K562 (cell line): ENCODE data around the gene DHRS13. TPM values are rescaled to one million over a fixed set of nuclear protein-coding genes. Genes with fewer than 3 reads are reported as not detected.

Experiments used
- ATAC-seq: fragments of 200-7000 bp; cut with Tn5 transposase; 3 replicates; pipeline ENCODE4 v1.9.1; 2020; ENCODE audit warnings: moderate library complexity
- BruUV-seq: library from RNA; stranded (reverse); fragments of 400-500 nt; replicated peaks from 2 replicates; lab custom pipeline; 2021; lab: Mats Ljungman, UMichigan
- CTCF ChIA-PET: fragments of 300-600 bp; formaldehyde crosslinking; extraction: SDS; loops from one replicate; lab custom pipeline; 2021; ENCODE audit warnings: low intra/inter-chr PET ratio; lab: Yijun Ruan, JAX
- POLR2A ChIA-PET: fragments of 300-600, 350-650 bp; sonication (Branson Sonifier 250); formaldehyde crosslinking; extraction: SDS; loops from one replicate; lab custom pipeline; 2021; ENCODE audit warnings: antibody characterized with exemption, inconsistent platforms; lab: Yijun Ruan, JAX
- DNase-seq, 4 experiments: peaks; one replicate each; pipeline versions ENCODE4 v3.0.0 to v3.0.0-alpha.2; 2011 to 2018; ENCODE audit warnings: low spot score in 3 of 4, mixed read lengths in 3 of 4; ENCODE audit errors: extremely low read depth in 1 of 4
- FAIRE-seq: peaks from 2 replicates; lab custom pipeline; 2011; peaks lifted over from hg19 to GRCh38; lab: Jason Lieb, UNC
- H2AFZ ChIP-seq: 2 replicates; pipeline ENCODE4 v1.6.0; 2011; ENCODE audit warnings: low read depth, low read length, control low read depth, inconsistent platforms
- H3K27ac ChIP-seq: fragments of 200-600 bp; 3 replicates; pipeline ENCODE4 v1.8.0; 2011; ENCODE audit warnings: low read depth, mild to moderate bottlenecking, control low read depth, inconsistent platforms, low read length, moderate library complexity, mixed read lengths; ENCODE audit errors: extremely low read depth
- H3K27me3 ChIP-seq, 2 experiments: fragments of 300-600 bp in 1 of 2; 2 replicates in 1 of 2; 3 replicates in 1 of 2; pipeline versions ENCODE4 v1.6.0 to v1.8.0; 2011; ENCODE audit warnings: inconsistent platforms in 2 of 2, low read length in 2 of 2, mild to moderate bottlenecking in 1 of 2, mixed read lengths in 1 of 2, moderate library complexity in 1 of 2; ENCODE audit not compliant: control insufficient read depth in 2 of 2, insufficient read depth in 2 of 2
- H3K36me3 ChIP-seq: fragments of 300-600 bp; 3 replicates; pipeline ENCODE4 v1.8.0; 2011; ENCODE audit warnings: mild to moderate bottlenecking, low read length, inconsistent platforms; ENCODE audit not compliant: control insufficient read depth, insufficient read depth
- H3K4me1 ChIP-seq, 2 experiments: fragments of 200-600 bp in 1 of 2; replicated peaks in 1 of 2; 2 replicates in 1 of 2; 3 replicates in 1 of 2; pipeline versions ENCODE4 v1.5.1 to v1.8.0; 2011; ENCODE audit warnings: inconsistent platforms in 2 of 2, low read length in 2 of 2, mild to moderate bottlenecking in 1 of 2, mixed read lengths in 1 of 2, moderate library complexity in 1 of 2; ENCODE audit not compliant: control insufficient read depth in 2 of 2, insufficient read depth in 2 of 2
- H3K4me2 ChIP-seq: 2 replicates; pipeline ENCODE4 v1.6.1; 2011; ENCODE audit warnings: low read length, control low read depth, inconsistent platforms, mixed read lengths; ENCODE audit not compliant: insufficient read depth
- H3K4me3 ChIP-seq: fragments of 200-600 bp; sonication (generic), shearing (Covaris generic); 2 replicates; pipeline ENCODE4 v1.5.1; 2016; ENCODE audit warnings: control low read depth, inconsistent platforms
- H3K79me2 ChIP-seq: fragments of 200-600 bp; 3 replicates; pipeline ENCODE4 v1.8.0; 2011; ENCODE audit warnings: low read length, inconsistent platforms; ENCODE audit not compliant: control insufficient read depth, insufficient read depth
- H3K9ac ChIP-seq, 2 experiments: 2 replicates each; pipeline versions ENCODE4 v1.6.0 to v1.6.1; 2011; ENCODE audit warnings: low read depth in 2 of 2, low read length in 2 of 2, control low read depth in 1 of 2, inconsistent platforms in 1 of 2, mild to moderate bottlenecking in 1 of 2, mixed read lengths in 1 of 2; ENCODE audit not compliant: insufficient read depth in 1 of 2
- H3K9me1 ChIP-seq: one replicate; pipeline ENCODE4 v1.6.0; 2011; ENCODE audit warnings: inconsistent platforms, mild to moderate bottlenecking, low read length, moderate library complexity; ENCODE audit not compliant: control insufficient read depth, insufficient read depth
- H3K9me3 ChIP-seq: replicated peaks from 2 replicates; pipeline ENCODE4 v1.5.1; 2011; ENCODE audit warnings: low read depth, low read length, inconsistent platforms; ENCODE audit not compliant: control insufficient read depth, insufficient read depth
- H4K20me1 ChIP-seq: replicated peaks from 2 replicates; pipeline ENCODE4 v1.6.1; 2011; ENCODE audit warnings: low read length, inconsistent platforms, mixed read lengths; ENCODE audit not compliant: control insufficient read depth, insufficient read depth
- BCL6 ChIP-seq: fragments of 250-450 bp; sonication (Bioruptor Pico); IDR thresholded peaks from 2 replicates; pipeline ENCODE4 v1.4.0; 2020
- BHLHE40 ChIP-seq: IDR thresholded peaks from 2 replicates; pipeline ENCODE4 v1.6.1; 2011; ENCODE audit warnings: low read length, improper control_type of control experiment
- BRCA1 ChIP-seq, 2 experiments: fragments of 450-650 bp in 1 of 2; sonication (generic) in 1 of 2; formaldehyde crosslinking in 1 of 2; IDR thresholded peaks; 2 replicates each; pipeline versions ENCODE4 v1.5.0 to v1.6.1; 2017 to 2020; ENCODE audit warnings: mild to moderate bottlenecking in 1 of 2, missing genetic modification reagents in 1 of 2
- CCNT2 ChIP-seq: IDR thresholded peaks from 2 replicates; pipeline ENCODE4 v1.6.1; 2011; ENCODE audit warnings: borderline replicate concordance, low read depth, mild to moderate bottlenecking, moderate library complexity, mixed read lengths, low read length; ENCODE audit not compliant: insufficient read length; ENCODE audit errors: extremely low read depth
- CREM ChIP-seq: IDR thresholded peaks from 2 replicates; pipeline ENCODE4 v1.6.1; 2014; ENCODE audit warnings: antibody characterized with exemption, low read depth
- DPF2 ChIP-seq: fragments of 450-650 bp; IDR thresholded peaks from 2 replicates; pipeline ENCODE4 v1.6.1; 2016
- FOXK2 ChIP-seq, 2 experiments: fragments of 450-650 bp; IDR thresholded peaks in 1 of 2; conservative IDR thresholded peaks in 1 of 2; 2 replicates each; pipeline ENCODE4 v1.6.1; 2016; ENCODE audit warnings: low read depth in 2 of 2, mild to moderate bottlenecking in 1 of 2
- HEY1 ChIP-seq: fragments of 250-450 bp; sonication (Bioruptor Pico); IDR thresholded peaks from 2 replicates; pipeline ENCODE4 v1.5.0; 2020; ENCODE audit warnings: mild to moderate bottlenecking, moderate library complexity, borderline replicate concordance
- NFRKB ChIP-seq: fragments of 450-650 bp; IDR thresholded peaks from 2 replicates; pipeline ENCODE4 v1.6.1; 2016; ENCODE audit warnings: low read depth
- NR2C2 ChIP-seq, 2 experiments: fragments of 200-800 bp in 1 of 2; sonication (Bioruptor generic) in 1 of 2; sonication (generic) in 1 of 2; formaldehyde crosslinking in 1 of 2; IDR thresholded peaks; 2 replicates each; pipeline versions ENCODE4 v1.6.1 to v1.8.0; 2016 to 2022; ENCODE audit warnings: mild to moderate bottlenecking in 1 of 2, missing compliant biosample characterization in 1 of 2, missing genetic modification characterization in 1 of 2, missing genetic modification reagents in 1 of 2
- PHF8 ChIP-seq: fragments of 200-600 bp; sonication (generic); IDR thresholded peaks from 2 replicates; pipeline ENCODE4 v1.6.1; 2012; ENCODE audit warnings: mixed run types, mild to moderate bottlenecking, inconsistent platforms, low read length, moderate library complexity, borderline replicate concordance
- RBBP5 ChIP-seq: fragments of 200-600 bp; sonication (generic); IDR thresholded peaks from 2 replicates; pipeline ENCODE4 v1.6.1; 2012; ENCODE audit warnings: borderline replicate concordance, mild to moderate bottlenecking, low read length, control low read depth, inconsistent platforms; ENCODE audit not compliant: insufficient read depth, poor library complexity, severe bottlenecking
- SMARCB1 ChIP-seq: IDR thresholded peaks from 2 replicates; pipeline ENCODE4 v1.6.1; 2011; ENCODE audit warnings: improper control_type of control experiment, low read depth; ENCODE audit not compliant: insufficient read length
- WGBS: fragments of 100-300 bp; shearing (Covaris generic); methylation state at CpG from one replicate; pipeline ENCODE4 v1.1.6; 2016; ENCODE audit warnings: low coverage, mixed read lengths; ENCODE audit not compliant: insufficient coverage; ENCODE audit errors: missing lambda C conversion rate; 5-methylcytosine and 5-hydroxymethylcytosine counted together
- in situ Hi-C: fragments of 300-500 bp; cut with MboI; formaldehyde crosslinking; loops from 4 replicates; pipeline ENCODE4 v1.15.0; 2018; ENCODE audit warnings: inconsistent platforms, mixed read lengths
- intact Hi-C: fragments of 100-400 bp; cut with micrococcal nuclease; formaldehyde crosslinking; loops from 2 replicates; pipeline ENCODE4 v1.14.2; 2022
- polyA plus RNA-seq, 8 experiments: library from polyadenylated mRNA; depleted of rRNA in 4 of 8; stranded (reverse) in 5 of 8; unstranded in 3 of 8; fragments of >200 nt; fragmentation: Nextera tagmentation in 2 of 8; fragmentation: Illumina TruSeq in 1 of 8; extraction: Ambion mirVana in 2 of 8; extraction: Trizol in 1 of 8; gene quantifications; 2 replicates each; pipeline versions ENCODE4 v1.2.1 to v1.2.3, GENCODE V29; 2011 to 2014; ENCODE audit warnings: inconsistent platforms in 1 of 8, missing spikeins in 1 of 8
- total RNA-seq, 7 experiments: library from RNA; depleted of rRNA in 6 of 7; stranded (reverse); fragments of >200 nt in 6 of 7; fragmentation: Illumina TruSeq in 2 of 7; extraction: Trizol in 2 of 7; gene quantifications; 2 replicates each; pipeline versions ENCODE4 v1.2.1 to v1.2.3, GENCODE V29; 2011 to 2021; ENCODE audit warnings: low replicate concordance in 1 of 7

The DHRS13 gene
- total and polyA plus RNA-seq, 9 of the 15 experiments (the other 6 are each of a cell fraction or from before 2014, with no cell fraction given), result 0.32 to 52.3 (median 34.3) TPM; not detected in 1

DNA sequence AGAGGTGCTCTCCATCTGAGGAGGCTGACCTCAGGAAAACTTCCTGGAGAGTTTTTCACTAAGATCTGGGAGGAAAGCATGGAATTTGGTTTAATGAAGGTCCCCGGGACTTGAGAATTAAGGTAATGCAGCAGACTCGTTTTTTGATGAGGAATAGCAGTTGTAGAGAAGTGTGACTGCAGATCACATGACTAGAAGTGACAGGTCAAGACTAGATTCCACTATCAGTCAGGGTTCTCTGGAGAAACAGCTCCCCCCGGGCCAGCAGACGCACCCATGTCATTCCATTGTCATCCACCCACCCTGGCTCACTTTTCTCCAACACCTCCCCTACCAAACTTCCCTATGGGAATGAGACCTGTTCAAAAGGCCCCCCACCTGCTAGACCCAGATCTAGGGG is 1.9 kb upstream of the DHRS13 start:
- H3K27me3 ChIP-seq, result no peaks in the 10 kb centered on the region
- no TSS peak for BruUV-seq
- H3K36me3 ChIP-seq, result peaks cover 60% of the 10 kb centered on the region
- intact Hi-C loops, result loop anchor here (5.0 to 10.0 kb wide), 4 partner anchors 42 to 310 kb away; partner anchors contain the start of genes PHF12 and SPAG5
- POLR2A ChIA-PET, result interaction anchor here (0.6 to 1.6 kb wide), 6 partner anchors 11 to 178 kb away, joined by 3 to 7 read pairs (median 4); partner anchors contain the start of gene NEK8
- no peaks in the 10 kb centered on the region for H3K9me1 ChIP-seq
- H3K27ac ChIP-seq, result peak overlapping the region; percentile 35
- H3K4me2 ChIP-seq, result peak overlapping the region; percentile 32; the same call in 1 of the 2 replicates
- H2AFZ ChIP-seq, result no peak overlapping the region
- 5% methylated on average over 4 of the region's 4 CpGs for WGBS
- peaks cover 70 to 71% of the 10 kb centered on the region in 2 experiments for H3K4me1 ChIP-seq
- no peak for ATAC-seq
- peaks cover 32% of the 10 kb centered on the region for H3K79me2 ChIP-seq
- FAIRE-seq, result peak; percentile 63
- DNase-seq, result peak in 2 of 4 experiments; percentile 58 to 74
- CTCF ChIA-PET, result interaction anchor here (0.7 to 1.2 kb wide), 3 partner anchors 12 to 20 kb away, joined by 3 to 4 read pairs (median 3); no protein-coding TSS in a partner anchor
- 0 out of 2 replicates have a peak, but pooled peaks cover 6% of the 10 kb centered on the region for H4K20me1 ChIP-seq
- in situ Hi-C loops, result no loop called here
- H3K9me3 ChIP-seq, result no peaks in the 10 kb centered on the region
- H3K4me3 ChIP-seq, result no peak overlapping the region
- peak overlapping the region; percentile 3 to 31; a peak in 1 of 4 replicates for H3K9ac ChIP-seq
- TF ChIP-seq RBBP5 (peak; percentile 21), NFRKB (no peak), HEY1 (no peak), BCL6 (CRISPR knock-in tag) (no peak), CREM (peak; percentile 46; the same call in 1 of the 2 replicates), CCNT2 (peak; percentile 15), DPF2 (0 out of 2 replicates have a peak, but pooled peaks have one; percentile 11), BHLHE40 (peak; percentile 65), SMARCB1 (no peak), NR2C2 (CRISPR knock-in tag; IDR thresholded peaks at IDR 0.05) (no peak), NR2C2 (tag; IDR thresholded peaks at IDR 0.05) (no peak), BRCA1 (IDR thresholded peaks at IDR 0.05) (no peak), BRCA1 (CRISPR knock-in tag; IDR thresholded peaks at IDR 0.05) (no peak), FOXK2 (conservative IDR thresholded peaks at IDR 0.05 in 1 of 2, IDR thresholded peaks at IDR 0.05 in 1 of 2; ENCODE audit: low read depth in 2 of 2) (0 out of 4 replicates have a peak, but pooled peaks of 1 of the 2 experiments have one; percentile 35), PHF8 (no peak)
